AG09309 (cell line): ENCODE measurements around the gene LRRN1.

Experiments
- DNase-seq: peaks from one replicate; pipeline ENCODE4 v3.0.0-alpha.2; 2010; ENCODE audit warnings: low read depth
- H3K4me3 ChIP-seq: 2 replicates; pipeline ENCODE4 v1.5.1; 2011; ENCODE audit warnings: mild to moderate bottlenecking, low read depth, low read length, moderate library complexity; ENCODE audit not compliant: control insufficient read depth
- TF ChIP-seq, protein P1 (sequence below): IDR thresholded peaks from 2 replicates; pipeline ENCODE4 v1.5.1; 2011; ENCODE audit warnings: mild to moderate bottlenecking, low read depth, low read length, inconsistent platforms; ENCODE audit not compliant: insufficient read depth, control insufficient read depth; ENCODE audit errors: missing control alignments

LRRN1 gene

DNA sequence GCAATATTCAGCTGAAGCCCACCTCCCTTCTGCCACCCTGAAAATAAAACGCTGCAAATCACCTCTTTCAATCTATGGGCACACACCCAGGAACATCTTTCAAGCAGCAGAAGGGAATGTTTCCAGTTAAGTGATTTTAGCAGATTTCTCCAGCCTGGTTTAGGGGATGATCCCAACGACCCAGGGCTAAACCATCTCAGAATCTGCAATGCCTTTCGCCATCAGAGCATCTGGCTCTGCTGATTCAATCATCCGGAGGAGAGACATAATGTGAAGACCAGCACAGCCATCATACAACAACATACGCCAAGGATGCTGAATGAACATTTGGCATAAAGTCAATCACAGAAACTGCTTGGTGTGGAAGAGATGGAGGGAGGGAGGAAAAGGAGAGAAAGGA, 15.5 kb upstream of the LRRN1 start:
- no peak for DNase-seq
- TF ChIP-seq, protein P1, sequence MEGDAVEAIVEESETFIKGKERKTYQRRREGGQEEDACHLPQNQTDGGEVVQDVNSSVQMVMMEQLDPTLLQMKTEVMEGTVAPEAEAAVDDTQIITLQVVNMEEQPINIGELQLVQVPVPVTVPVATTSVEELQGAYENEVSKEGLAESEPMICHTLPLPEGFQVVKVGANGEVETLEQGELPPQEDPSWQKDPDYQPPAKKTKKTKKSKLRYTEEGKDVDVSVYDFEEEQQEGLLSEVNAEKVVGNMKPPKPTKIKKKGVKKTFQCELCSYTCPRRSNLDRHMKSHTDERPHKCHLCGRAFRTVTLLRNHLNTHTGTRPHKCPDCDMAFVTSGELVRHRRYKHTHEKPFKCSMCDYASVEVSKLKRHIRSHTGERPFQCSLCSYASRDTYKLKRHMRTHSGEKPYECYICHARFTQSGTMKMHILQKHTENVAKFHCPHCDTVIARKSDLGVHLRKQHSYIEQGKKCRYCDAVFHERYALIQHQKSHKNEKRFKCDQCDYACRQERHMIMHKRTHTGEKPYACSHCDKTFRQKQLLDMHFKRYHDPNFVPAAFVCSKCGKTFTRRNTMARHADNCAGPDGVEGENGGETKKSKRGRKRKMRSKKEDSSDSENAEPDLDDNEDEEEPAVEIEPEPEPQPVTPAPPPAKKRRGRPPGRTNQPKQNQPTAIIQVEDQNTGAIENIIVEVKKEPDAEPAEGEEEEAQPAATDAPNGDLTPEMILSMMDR = no peak
- no peak overlapping the region for H3K4me3 ChIP-seq

- H3K4me3 ChIP-seq = no peak overlapping the region
- no peak for DNase-seq
- TF ChIP-seq, protein P1 = no peak
These were observed 6.8 kb upstream of the LRRN1 start for GRCh38 chr3:3792391-3792790.

GRCh38 chr3:3798631-3799113, 559 bp upstream of the LRRN1 start:
- no peak for DNase-seq
- TF ChIP-seq, protein P1 = no peak
- H3K4me3 ChIP-seq = no peak overlapping the region

DNA sequence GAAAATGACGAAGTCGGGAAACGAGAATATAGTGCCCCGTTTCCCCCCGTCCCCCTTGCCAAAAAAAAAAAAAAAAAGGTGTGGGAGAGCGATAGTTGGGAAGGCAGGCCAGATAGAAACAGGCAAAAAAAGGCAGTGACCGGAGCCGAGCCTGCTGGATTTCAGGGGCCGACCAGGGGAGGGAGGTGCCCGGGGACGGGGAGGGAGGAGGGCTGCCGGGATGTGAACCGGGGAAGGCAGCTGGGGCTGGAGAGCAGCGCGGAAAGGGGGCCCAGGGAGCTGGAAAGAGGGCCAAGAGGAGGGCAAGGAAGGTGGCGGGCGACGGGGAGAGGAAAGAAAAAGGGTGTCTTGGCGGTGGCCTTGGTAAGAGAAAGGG, 837 bp downstream of the LRRN1 start:
- TF ChIP-seq, protein P1 = no peak
- DNase-seq = no peak
- no peak overlapping the region; the same call in 1 of the 2 replicates for H3K4me3 ChIP-seq

- TF ChIP-seq, protein P1 = no peak
- no peak for DNase-seq
- no peak overlapping the region for H3K4me3 ChIP-seq
These were observed 1.7 kb downstream of the LRRN1 start for GRCh38 chr3:3800685-3801493.

DNA sequence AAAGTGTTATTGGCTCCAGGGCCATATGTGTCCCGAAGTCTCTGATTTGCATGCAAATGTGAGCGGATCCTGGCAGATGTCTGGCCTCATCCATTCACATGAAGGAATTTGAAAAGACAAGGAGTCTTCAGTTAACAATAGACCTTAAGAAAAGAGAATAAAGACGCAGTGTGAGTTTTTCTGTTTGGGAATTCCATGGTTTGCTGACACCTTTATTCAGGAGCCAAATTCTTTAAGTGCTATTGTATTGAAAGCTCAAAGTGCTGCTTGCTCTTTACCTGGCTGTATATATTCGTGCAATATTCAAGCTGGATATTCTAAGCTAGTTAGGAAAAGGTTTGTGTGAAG, 2.2 kb downstream of the LRRN1 start:
- DNase-seq = no peak
- TF ChIP-seq, protein P1 = no peak
- H3K4me3 ChIP-seq = no peak overlapping the region
